ENCODE measurements around the gene RNF121.
"Not testable (repeated sequence)": the region's sequence is repeated elsewhere in the genome, so short reads cannot be mapped to it uniquely, and the experiment has no call there.

The RNF121 gene

GRCh38 chr11:71928737-71929443, at the start of gene RNF121:
Gene RNF121 (plus strand): TSS chr11:71929046. CDS start chr11:71929062, 16 bp downstream.
- peak; percentile 73 for DNase-seq (ENCODE audit: low read depth)

DNA sequence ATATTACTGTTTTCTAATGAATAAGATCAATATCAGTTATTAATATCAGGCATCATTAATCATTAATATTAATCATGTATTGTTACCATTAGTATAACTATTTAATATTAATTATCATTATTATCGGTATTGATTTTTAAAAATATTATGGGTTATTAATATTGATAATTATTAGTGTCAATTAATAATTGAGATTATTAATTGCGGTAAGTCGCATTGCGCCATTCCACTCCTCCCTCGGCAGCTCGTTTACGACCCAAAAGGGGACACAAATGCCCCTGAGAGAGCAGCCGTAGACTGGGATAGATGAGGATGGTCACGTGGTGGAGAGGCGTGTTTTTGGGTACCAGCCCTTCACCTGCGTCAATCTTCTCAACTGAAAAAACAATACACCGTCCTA, 43.0 kb upstream of the RNF121 start:
- DNase-seq (ENCODE audit: low read depth): not testable (repeated sequence)

GRCh38 chr11:71888335-71889010, 40.4 kb upstream of the RNF121 start:
- DNase-seq (ENCODE audit: low read depth): not testable (repeated sequence)

- not testable (repeated sequence) for DNase-seq (ENCODE audit: low read depth)
Measured at GRCh38 chr11:71889181-71889872, 39.5 kb upstream of the RNF121 start.

DNA sequence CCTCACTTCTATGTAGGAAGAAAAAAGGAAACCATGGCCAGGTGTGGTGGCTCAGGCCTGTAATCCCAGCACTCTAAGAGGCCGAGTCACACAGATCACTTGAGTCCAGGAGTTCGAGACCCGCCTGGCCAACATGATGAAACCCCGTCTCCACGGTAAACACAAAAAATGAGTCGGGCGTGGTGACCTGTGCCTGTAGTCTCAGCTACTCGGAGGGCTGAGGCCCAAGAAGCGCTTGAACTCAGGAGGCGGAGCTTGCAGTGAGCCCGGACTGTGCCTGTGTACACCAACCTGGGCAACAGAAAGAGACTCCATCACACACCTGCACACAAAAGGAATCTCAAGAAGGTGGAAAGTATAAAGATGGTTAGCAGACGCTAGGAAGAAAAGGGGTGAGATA, 32.9 kb upstream of the RNF121 start:
- no peak for DNase-seq (ENCODE audit: low read depth)

DNA sequence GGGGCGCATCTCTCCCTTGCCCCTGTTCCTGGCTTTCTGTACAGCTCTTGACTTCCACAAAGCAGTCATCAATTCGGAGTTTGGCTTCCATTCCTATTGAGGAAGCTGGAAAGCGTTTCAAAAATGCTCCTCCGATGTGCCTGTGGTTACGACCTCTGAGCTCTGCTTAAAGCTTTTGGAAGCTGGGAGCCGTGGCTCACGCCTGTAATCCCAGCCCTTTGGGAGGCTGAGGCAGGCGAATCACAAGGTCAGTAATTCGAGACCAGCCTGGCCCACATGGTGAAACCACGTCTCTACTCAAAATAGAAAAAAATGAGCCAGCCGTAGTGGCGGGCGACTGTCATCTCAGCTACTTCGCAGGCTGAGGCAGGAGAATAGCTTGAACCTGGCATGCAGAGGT, 27.7 kb upstream of the RNF121 start:
- not testable (repeated sequence) for DNase-seq (ENCODE audit: low read depth)

DNA sequence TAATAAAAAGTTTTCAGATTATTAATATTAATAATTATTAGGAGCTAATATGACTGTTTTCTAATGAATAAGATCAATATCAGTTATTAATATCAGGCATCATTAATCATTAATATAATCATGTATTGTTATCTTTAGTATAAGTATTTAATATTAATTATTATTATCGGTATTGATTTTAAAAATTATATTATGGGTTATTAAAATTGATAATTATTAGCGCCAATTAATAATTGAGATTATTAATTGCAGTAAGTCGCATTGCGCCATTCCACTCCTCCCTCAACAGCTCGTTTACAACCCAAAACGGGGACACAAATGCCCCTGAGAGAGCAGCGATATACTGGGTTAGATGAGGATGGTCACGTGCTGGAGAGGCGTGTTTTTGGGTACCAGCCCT, 20.6 kb upstream of the RNF121 start:
- DNase-seq (ENCODE audit: low read depth): no peak

GRCh38 chr11:71910775-71911174, 18.1 kb upstream of the RNF121 start:
- DNase-seq (ENCODE audit: low read depth): not testable (repeated sequence)

- not testable (repeated sequence) for DNase-seq (ENCODE audit: low read depth)
Measured at GRCh38 chr11:71911321-71911985, 17.4 kb upstream of the RNF121 start.

- DNase-seq (ENCODE audit: low read depth): not testable (repeated sequence)
Measured at GRCh38 chr11:71911986-71912340, 16.9 kb upstream of the RNF121 start.

DNA sequence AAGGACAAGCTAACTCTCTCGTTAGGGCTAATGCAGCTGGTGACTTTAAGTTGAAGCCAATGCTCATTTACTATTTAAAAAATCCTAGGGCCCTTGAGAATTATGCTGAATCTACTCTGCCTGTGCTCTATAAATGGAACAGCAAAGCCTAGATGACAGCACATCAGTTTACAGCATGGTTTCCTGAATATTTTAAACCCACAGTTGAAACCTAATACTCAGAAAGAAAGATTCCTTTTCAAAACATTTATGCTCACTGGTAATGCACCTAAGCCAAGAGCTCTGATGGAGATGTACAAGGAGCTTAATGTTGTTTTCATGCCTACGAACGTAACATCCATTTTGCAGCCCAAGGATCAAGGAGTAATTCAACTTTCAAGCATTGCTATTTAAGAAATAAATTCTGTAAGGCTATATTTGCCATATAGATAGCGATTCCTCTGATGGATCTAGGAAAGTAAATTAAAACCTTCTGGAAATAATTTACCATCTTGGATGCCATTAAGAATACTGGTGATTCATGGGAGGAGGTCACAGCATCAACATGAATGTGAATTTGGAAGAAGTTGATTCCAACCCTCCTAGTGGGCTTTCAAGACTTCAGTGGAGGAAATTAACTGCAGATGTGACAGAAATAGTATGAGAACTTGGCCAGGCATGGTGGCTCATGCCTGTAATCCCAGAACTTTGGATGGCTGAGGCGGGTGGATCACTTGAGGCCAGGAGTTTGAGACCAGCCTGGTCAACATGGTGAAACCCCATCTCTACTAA, 14.9 kb upstream of the RNF121 start:
- DNase-seq (ENCODE audit: low read depth): no peak

DNA sequence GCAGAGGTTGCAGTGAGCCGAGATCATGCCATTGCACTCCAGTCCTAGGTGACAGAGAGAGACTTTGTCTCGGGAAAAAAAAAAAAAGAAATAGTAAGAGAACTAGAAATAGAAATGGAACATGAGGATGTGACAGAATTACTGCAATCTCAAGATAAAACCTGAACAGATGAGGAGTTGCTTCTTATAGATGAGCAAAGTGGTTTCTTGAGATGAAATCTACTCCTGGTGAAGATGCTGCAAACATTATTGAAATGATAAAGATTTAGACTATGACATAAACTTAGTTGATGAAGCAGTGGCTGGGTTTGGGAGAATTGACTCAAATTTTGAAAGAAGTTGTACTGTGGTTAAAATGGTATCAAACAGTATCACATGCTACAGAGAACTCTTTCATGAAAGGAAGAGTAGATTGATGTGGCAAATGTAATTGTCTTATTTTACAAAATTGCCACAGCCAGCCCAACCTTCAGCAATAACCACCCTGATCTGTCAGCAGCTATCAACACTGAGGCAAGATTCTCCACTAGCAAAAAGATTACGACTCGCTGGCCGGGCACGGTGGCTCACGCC, 14.1 kb upstream of the RNF121 start:
- no peak for DNase-seq (ENCODE audit: low read depth)

DNA sequence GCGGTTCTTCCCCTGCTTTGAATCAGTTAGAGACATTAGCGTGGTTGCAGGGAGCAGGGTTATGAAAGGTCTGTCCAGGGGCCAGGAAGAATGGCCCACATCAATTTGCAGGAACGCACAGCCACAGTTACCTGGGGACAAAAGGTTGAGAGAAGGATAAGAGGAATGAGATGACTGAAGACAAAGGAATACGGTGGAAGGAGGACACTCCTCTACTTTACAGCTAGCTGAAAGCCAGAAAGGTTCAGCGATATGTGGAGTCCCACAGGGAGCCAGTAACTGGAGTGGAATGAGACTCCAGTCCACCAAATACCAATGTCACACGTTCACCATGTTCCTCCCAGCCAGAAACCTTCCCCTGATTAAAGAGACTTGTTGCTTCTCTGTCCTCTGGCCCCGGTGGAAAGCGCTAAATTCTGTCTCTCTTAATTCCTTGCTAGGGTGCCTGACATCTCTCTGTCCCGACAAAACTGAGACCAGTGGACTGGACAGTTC, 11.2 kb upstream of the RNF121 start:
- no peak for DNase-seq (ENCODE audit: low read depth)

GRCh38 chr11:71927820-71928736, 768 bp upstream of the RNF121 start, which contains the start of gene XNDC1N:
Gene XNDC1N (minus strand): TSS chr11:71928594. CDS start chr11:71923353, 5,241 bp downstream.
- peak; percentile 56 for DNase-seq (ENCODE audit: low read depth)

- DNase-seq (ENCODE audit: low read depth): no peak
Measured at GRCh38 chr11:71929491-71929890, 645 bp downstream of the RNF121 start.

DNA sequence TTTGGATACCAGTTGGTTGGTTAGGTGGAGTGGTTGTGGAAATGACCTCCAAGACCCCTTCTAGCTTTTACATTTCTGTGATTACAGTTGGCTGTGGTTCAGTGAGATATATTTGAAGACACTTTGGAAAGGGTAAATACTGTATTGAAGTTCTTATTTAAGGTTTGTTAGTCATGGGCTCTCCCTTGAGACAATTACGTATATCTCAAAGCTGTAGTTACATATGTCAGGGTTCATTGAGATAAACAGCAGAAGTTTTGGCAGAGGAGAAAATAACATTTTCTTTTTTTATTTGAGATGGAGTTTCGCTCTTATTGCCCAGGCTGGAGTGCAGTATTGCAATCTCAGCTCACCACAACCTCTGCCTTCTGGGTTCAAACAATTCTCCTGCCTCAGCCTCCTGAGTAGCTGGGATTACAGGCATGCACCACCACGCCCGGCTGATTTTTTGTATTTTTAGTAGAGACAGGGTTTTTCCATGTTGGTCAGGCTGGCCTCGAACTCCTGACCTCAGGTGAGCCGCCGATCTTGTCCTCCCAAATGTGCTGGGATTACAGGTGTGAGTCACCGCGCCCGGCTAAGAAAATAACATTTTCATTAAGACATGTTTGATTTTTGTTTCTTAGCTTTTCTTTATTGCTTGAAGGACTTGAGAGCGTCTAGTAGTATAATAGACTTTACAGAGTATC, 1.9 kb downstream of the RNF121 start:
- no peak for DNase-seq (ENCODE audit: low read depth)

DNA sequence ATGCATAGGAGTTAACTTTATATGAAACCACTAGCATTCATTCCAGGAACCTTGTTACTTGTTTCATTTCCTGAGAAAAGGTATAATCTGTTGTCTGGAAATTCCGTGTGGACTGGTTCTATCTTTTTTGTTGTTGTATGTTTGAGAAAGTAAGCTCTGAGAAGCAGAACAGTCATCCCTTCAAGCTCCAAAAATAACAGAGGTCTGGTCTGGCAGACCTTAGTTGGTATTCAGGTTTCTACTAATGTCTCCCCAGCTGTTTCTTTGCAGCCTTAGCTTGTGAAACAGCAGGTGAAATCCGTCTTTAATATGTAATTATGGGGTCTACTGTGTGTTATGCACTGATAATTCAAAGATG, 2.4 kb downstream of the RNF121 start:
- no peak for DNase-seq (ENCODE audit: low read depth)

DNA sequence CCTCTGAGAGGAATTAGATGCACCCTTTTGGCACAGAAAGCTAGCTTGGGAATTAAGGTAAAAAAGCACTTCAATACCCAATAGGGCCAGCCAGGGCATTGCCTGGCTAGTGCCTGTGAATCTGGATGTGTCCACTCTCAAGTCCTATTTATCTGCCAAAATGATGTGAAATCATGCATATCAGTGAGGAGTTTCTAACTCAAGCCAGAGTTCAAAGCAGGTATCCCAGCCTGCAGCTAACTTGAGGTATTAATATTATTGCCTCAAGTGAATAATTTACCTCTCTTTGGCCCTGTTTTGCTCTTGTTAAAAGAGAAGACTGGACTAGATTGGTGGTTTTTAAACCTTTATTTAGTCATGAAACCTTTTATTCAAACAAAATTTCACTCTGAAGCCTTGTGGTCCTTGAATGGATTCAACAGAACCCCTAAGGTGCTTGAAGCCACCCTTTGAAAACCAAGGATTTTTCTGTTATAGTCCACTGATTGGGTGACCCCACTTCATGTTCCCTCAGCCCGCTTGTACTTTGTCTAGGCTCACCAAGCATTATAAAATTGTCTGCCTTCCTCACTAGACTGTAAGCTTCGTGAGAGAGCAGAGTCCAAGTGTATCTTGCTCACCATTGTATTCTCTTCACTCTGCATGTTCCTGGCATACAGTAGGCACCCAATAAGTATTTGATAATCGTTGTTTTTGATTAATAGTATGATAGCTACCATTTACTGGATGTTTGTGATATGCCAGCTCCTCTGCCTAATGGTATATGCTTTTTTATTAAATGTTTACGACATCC, 4.5 kb downstream of the RNF121 start:
- no peak for DNase-seq (ENCODE audit: low read depth)

GRCh38 chr11:71934213-71934612, 5.4 kb downstream of the RNF121 start:
- no peak for DNase-seq (ENCODE audit: low read depth)

All from non-pigmented ciliary epithelial cell (primary cell).